Measurements from ENCODE around the gene SLBP.

SLBP gene

GRCh38 chr4:1758306-1759121, 46.4 kb upstream of the SLBP start:
- TF ChIP-seq TAF1 (IDR thresholded peaks at IDR 0.05; ENCODE audit: borderline replicate concordance, insufficient read depth, low read length) = no peak
- TF ChIP-seq, protein P1, sequence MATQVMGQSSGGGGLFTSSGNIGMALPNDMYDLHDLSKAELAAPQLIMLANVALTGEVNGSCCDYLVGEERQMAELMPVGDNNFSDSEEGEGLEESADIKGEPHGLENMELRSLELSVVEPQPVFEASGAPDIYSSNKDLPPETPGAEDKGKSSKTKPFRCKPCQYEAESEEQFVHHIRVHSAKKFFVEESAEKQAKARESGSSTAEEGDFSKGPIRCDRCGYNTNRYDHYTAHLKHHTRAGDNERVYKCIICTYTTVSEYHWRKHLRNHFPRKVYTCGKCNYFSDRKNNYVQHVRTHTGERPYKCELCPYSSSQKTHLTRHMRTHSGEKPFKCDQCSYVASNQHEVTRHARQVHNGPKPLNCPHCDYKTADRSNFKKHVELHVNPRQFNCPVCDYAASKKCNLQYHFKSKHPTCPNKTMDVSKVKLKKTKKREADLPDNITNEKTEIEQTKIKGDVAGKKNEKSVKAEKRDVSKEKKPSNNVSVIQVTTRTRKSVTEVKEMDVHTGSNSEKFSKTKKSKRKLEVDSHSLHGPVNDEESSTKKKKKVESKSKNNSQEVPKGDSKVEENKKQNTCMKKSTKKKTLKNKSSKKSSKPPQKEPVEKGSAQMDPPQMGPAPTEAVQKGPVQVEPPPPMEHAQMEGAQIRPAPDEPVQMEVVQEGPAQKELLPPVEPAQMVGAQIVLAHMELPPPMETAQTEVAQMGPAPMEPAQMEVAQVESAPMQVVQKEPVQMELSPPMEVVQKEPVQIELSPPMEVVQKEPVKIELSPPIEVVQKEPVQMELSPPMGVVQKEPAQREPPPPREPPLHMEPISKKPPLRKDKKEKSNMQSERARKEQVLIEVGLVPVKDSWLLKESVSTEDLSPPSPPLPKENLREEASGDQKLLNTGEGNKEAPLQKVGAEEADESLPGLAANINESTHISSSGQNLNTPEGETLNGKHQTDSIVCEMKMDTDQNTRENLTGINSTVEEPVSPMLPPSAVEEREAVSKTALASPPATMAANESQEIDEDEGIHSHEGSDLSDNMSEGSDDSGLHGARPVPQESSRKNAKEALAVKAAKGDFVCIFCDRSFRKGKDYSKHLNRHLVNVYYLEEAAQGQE (IDR thresholded peaks at IDR 0.05; ENCODE audit: insufficient read depth in 1 of 2, low read depth in 2 of 2, low read length in 2 of 2) = no peak
- TF ChIP-seq POLR2AphosphoS5 (IDR thresholded peaks at IDR 0.05; ENCODE audit: low read depth, low read length) = no peak
- TF ChIP-seq FOXP2 (optimal IDR thresholded peaks at IDR 0.05; ENCODE audit: borderline replicate concordance, extremely low read depth, extremely low read length, insufficient read depth) = no peak

- TF ChIP-seq, protein P1 (IDR thresholded peaks at IDR 0.05; ENCODE audit: insufficient read depth in 1 of 2, low read depth in 2 of 2, low read length in 2 of 2) = no peak
- TF ChIP-seq POLR2AphosphoS5 (IDR thresholded peaks at IDR 0.05; ENCODE audit: low read depth, low read length) = no peak
These were observed 45.7 kb upstream of the SLBP start for GRCh38 chr4:1757836-1758235.

DNA sequence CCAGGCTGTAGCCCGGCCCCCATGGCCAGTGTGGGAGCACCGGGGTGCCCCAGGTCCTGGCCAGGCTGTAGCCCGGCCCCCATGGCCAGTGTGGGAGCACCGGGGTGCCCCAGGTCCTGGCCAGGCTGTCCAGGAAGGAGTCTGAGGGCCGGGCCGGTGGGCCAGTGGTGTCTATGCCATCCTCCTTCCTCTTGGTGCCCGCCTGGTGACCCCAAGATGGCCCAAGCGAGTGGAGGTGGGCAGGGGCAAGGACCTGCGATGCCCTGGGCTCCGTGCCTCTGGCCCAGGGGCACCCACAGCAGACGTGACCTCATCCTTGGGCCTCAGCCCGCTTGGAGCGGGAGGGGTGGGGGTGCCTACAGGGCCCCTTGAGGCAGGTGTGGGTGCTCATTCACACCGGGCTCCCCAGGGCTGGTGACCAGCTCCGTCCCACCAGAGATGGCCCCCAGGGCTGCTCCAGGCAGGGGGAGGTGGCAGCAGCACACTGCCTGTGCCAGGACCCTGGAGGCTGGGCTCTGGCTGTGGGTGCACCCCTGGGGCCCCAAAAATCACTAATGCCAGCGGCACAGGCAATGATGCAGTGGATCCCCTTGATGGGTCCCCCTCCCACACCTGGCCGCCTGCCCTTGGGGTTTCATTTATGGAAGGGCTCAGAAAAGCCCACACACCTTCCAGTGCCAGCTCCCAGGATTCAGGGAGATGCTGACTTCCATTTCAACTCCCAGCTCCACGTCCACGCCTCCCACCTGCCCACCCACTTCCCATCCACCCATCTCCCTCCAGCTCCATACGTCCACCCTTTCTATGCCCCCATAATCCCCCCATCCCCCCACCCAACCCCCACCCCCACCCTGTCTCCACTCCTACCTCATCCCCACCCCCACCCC, 45.0 kb upstream of the SLBP start:
- TF ChIP-seq, protein P1 (IDR thresholded peaks at IDR 0.05; ENCODE audit: insufficient read depth in 1 of 2, low read depth in 2 of 2, low read length in 2 of 2) = no peak
- TF ChIP-seq POLR2AphosphoS5 (IDR thresholded peaks at IDR 0.05; ENCODE audit: low read depth, low read length) (no peak), SIN3A (IDR thresholded peaks at IDR 0.05; ENCODE audit: borderline replicate concordance, insufficient read depth, low read length) (no peak), TAF1 (IDR thresholded peaks at IDR 0.05; ENCODE audit: borderline replicate concordance, insufficient read depth, low read length) (no peak)

GRCh38 chr4:1756079-1756478, 44.0 kb upstream of the SLBP start:
- no peak for TF ChIP-seq FOXP2 (optimal IDR thresholded peaks at IDR 0.05; ENCODE audit: borderline replicate concordance, extremely low read depth, extremely low read length, insufficient read depth)
- TF ChIP-seq SIN3A (IDR thresholded peaks at IDR 0.05; ENCODE audit: borderline replicate concordance, insufficient read depth, low read length) = no peak
- TF ChIP-seq, protein P1 (IDR thresholded peaks at IDR 0.05; ENCODE audit: insufficient read depth in 1 of 2, low read depth in 2 of 2, low read length in 2 of 2) = no peak
- TF ChIP-seq TAF1 (IDR thresholded peaks at IDR 0.05; ENCODE audit: borderline replicate concordance, insufficient read depth, low read length) = no peak
- no peak for TF ChIP-seq POLR2AphosphoS5 (IDR thresholded peaks at IDR 0.05; ENCODE audit: low read depth, low read length)
